ENCODE results near the gene APOOL. TPM values are rescaled to one million over a fixed set of nuclear protein-coding genes. Genes with fewer than 3 reads are reported as not detected.
"Not testable (repeated sequence)": the region's sequence is repeated elsewhere in the genome, so short reads cannot be mapped to it uniquely, and the experiment has no call there.

APOOL gene, protein sequence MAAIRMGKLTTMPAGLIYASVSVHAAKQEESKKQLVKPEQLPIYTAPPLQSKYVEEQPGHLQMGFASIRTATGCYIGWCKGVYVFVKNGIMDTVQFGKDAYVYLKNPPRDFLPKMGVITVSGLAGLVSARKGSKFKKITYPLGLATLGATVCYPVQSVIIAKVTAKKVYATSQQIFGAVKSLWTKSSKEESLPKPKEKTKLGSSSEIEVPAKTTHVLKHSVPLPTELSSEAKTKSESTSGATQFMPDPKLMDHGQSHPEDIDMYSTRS
- total RNA-seq = 10 to 100 TPM; 13.0 to 16.9 (median 14.3) TPM

DNA sequence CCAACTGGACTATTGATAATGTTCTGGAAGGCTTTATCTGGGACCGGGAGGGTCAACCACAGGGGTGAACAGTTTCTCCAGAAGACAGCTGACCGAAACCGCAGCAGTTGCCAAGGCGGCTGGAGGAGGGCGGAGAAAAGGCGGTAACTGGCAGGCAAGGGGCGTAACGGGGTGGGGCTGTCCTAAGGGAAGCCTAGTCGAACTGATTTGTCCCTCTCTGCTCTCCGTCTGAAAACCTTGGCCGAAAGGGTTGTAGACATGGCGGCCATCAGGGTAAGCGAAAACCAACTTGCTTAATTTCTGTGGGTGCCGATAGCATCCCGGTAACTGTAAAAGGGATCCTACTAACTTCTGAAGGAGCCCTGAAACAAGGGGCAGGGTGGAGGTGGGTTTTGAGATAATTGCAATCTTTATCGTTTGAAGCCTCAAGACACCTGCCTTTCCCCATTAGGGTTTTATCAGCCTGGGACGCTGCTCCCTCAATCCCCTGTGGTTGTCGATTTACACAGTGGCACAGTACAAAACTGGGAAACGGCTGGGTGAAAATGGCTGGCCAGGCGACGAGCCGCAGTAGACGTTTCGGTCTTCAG is at the start of gene APOOL:
APOOL (plus strand) TSS at position 223 of the 590 bp plus-strand sequence; CDS start at position 259, 36 bp downstream.
- peak; percentile 82 to 96 for DNase-seq (ENCODE audit: low spot score in 2 of 2)
- TF ChIP-seq, protein P1, sequence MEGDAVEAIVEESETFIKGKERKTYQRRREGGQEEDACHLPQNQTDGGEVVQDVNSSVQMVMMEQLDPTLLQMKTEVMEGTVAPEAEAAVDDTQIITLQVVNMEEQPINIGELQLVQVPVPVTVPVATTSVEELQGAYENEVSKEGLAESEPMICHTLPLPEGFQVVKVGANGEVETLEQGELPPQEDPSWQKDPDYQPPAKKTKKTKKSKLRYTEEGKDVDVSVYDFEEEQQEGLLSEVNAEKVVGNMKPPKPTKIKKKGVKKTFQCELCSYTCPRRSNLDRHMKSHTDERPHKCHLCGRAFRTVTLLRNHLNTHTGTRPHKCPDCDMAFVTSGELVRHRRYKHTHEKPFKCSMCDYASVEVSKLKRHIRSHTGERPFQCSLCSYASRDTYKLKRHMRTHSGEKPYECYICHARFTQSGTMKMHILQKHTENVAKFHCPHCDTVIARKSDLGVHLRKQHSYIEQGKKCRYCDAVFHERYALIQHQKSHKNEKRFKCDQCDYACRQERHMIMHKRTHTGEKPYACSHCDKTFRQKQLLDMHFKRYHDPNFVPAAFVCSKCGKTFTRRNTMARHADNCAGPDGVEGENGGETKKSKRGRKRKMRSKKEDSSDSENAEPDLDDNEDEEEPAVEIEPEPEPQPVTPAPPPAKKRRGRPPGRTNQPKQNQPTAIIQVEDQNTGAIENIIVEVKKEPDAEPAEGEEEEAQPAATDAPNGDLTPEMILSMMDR (IDR thresholded peaks at IDR 0.05) = no peak
- no peak for TF ChIP-seq POLR2A (IDR thresholded peaks at IDR 0.05)
- WGBS, 2 donors = 1 to 49% methylated on average over 23 to 24 of the region's 24 CpGs
- intact Hi-C loops (cut with DNase I; ENCODE audit: low total_unique reads) = no loop called here
- peak within 1 kb of the TSS; percentile 43 for H3K4me3 ChIP-seq (ENCODE audit: low read depth, poor library complexity, severe bottlenecking)

DNA sequence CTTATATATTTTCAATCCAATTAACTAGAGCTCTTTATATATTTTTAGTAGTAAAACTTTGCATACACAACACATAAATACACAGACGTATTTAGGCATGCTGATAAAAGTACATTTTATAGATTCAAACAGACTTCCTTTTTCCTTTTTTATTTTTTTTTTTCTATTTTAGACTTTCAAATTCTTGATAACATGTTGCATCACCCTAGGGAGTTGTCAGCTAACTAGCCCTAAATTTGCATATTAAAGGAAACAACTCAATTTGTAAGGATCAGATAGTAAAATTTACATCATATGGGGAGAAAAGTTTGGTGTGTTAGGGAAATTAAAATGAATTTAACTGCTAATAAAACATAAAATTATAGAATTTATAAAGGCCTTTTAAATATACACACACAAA is 47.4 kb upstream of the APOOL start:
- TF ChIP-seq, protein P1 (IDR thresholded peaks at IDR 0.05) = no peak
- TF ChIP-seq POLR2A (IDR thresholded peaks at IDR 0.05) = no peak
- intact Hi-C loops (cut with DNase I; ENCODE audit: low total_unique reads) = no loop called here

DNA sequence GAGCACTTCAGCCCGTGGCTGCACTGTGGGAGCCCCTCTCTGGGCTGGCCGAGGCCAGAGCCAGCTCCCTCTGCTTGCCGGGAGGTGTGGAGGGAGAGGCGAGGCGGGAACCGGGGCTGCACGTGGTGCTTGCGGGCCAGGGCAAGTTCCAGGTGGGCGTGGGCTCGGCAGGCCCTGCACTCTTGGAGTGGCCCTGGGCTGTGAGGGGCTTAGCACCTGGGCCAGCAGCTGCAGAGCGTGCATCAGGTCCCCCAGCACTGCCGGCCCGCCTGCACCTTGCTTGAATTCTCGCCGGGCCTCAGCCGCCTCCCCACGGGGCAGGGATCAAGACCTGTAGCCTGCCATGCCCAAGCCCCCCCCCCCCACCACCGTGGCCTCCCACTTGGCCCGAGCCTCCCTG is 28.9 kb upstream of the APOOL start:
- no peak for DNase-seq (ENCODE audit: low spot score in 2 of 2)
- intact Hi-C loops (cut with DNase I; ENCODE audit: low total_unique reads) = no loop called here
- no peak for TF ChIP-seq POLR2A (IDR thresholded peaks at IDR 0.05)
- TF ChIP-seq, protein P1 (IDR thresholded peaks at IDR 0.05) = no peak
- 90 to 98% methylated on average over 9 to 19 of the region's 19 CpGs for WGBS, 2 donors
- no peak overlapping the region for H3K4me3 ChIP-seq (ENCODE audit: low read depth, poor library complexity, severe bottlenecking)

More for the DNA sequence above, 47.4 kb upstream of the APOOL start:
- H3K4me3 ChIP-seq (ENCODE audit: low read depth, poor library complexity, severe bottlenecking) = no peak overlapping the region
- DNase-seq (ENCODE audit: low spot score in 2 of 2) = no peak
- WGBS, 2 donors = 50% methylated on average over 1 of the region's 1 CpG

DNA sequence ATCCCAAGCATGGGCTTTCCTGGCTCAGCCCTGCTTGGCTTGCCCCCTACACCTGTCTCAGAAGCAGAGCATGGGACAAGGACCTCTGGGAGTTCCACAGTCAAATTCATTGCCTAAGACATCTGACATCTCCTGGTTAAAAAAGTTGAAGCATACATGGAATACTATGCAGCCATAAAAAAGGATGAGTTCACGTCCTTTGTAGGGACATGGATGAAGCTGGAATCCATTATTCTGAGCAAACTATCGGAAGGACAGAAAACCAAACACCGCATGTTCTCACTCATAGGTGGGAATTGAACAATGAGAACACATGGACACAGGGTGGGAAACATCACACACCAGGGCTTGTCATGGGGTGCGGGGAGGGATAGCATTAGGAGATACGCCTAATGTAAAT is 11.9 kb upstream of the APOOL start:
- H3K4me3 ChIP-seq (ENCODE audit: low read depth, poor library complexity, severe bottlenecking); DNase-seq (ENCODE audit: low spot score in 2 of 2); intact Hi-C loops (cut with DNase I; ENCODE audit: low total_unique reads): not testable (repeated sequence)
- WGBS, 2 donors = 94 to 96% methylated on average over 5 of the region's 5 CpGs

DNA sequence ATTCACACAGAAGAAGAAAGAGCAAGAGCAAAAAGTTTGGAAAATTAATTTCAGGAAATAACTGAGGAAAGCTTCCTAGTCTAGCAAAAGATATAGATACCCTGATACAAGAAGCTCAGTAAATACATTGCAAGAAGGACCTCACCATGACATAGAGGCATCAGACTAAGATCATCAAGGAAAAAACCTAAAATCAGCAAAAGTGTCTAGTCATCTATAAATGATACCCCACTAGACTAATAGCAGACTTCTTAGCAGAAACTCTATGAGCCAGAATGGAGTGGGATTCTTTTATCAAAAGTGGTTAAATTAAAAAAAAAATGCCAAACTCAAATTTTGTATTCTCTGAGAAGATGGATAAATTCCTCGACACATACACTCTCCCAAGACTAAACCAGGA is 10.5 kb upstream of the APOOL start:
- intact Hi-C loops (cut with DNase I; ENCODE audit: low total_unique reads) = no loop called here
- TF ChIP-seq, protein P1 (IDR thresholded peaks at IDR 0.05) = no peak
- TF ChIP-seq POLR2A (IDR thresholded peaks at IDR 0.05) = no peak
- WGBS, 2 donors = 76 to 83% methylated on average over 1 of the region's 1 CpG
- no peak overlapping the region for H3K4me3 ChIP-seq (ENCODE audit: low read depth, poor library complexity, severe bottlenecking)
- no peak for DNase-seq (ENCODE audit: low spot score in 2 of 2)

DNA sequence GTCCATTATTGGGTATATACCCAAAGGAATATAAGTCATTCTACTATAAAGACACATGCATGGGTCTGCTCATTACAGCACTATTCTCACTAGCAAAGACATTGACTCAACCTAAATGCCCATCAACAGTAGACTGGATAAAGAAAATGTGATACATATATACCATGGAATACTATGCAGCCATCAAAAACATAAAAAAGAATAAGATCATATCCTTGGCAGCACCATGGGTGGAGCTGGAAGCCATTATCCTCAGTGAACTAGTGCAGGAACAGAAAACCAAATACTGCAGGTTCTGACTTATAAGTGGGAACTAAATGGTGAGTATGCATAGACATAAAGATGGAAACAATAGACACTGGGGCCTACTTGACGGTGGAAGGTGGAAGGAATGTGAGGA is 2.3 kb upstream of the APOOL start:
- intact Hi-C loops (cut with DNase I; ENCODE audit: low total_unique reads) = no loop called here
- TF ChIP-seq, protein P1 (IDR thresholded peaks at IDR 0.05) = no peak
- no peak overlapping the region for H3K4me3 ChIP-seq (ENCODE audit: low read depth, poor library complexity, severe bottlenecking)
- no peak for DNase-seq (ENCODE audit: low spot score in 2 of 2)
- WGBS, 2 donors = 77 to 89% methylated on average over 1 of the region's 1 CpG
